Hematopoietic multipotent progenitor cell treated with erythropoietin and hydrocortisone succinate and interleukin-3 and kit ligand, for 8 days (in vitro differentiated cells): ENCODE results near the gene HNRNPA2B1.
"Not testable (repeated sequence)": the region's sequence is repeated elsewhere in the genome, so short reads cannot be mapped to it uniquely, and the experiment has no call there.

ENCODE experiments used
- DNase-seq: peaks from one replicate; pipeline ENCODE4 v3.0.0-alpha.2; 2015

HNRNPA2B1 gene

GRCh38 chr7:26183545-26184280, 16.8 kb downstream of the HNRNPA2B1 start:
- no peak for DNase-seq

GRCh38 chr7:26182706-26183105, 17.8 kb downstream of the HNRNPA2B1 start:
- peak; percentile 30 for DNase-seq

GRCh38 chr7:26182283-26182682, 18.3 kb downstream of the HNRNPA2B1 start:
- peak; percentile 32 for DNase-seq

- no peak for DNase-seq
These were observed 18.9 kb downstream of the HNRNPA2B1 start for GRCh38 chr7:26181474-26182227.

GRCh38 chr7:26180792-26181198, 19.8 kb downstream of the HNRNPA2B1 start:
- DNase-seq: peak; percentile 87

GRCh38 chr7:26179826-26180497, 20.6 kb downstream of the HNRNPA2B1 start:
- DNase-seq: no peak

GRCh38 chr7:26179422-26179821, 21.1 kb downstream of the HNRNPA2B1 start:
- DNase-seq: no peak

GRCh38 chr7:26178272-26178960, 22.1 kb downstream of the HNRNPA2B1 start:
- DNase-seq: no peak

- DNase-seq: not testable (repeated sequence)
These were observed 23.3 kb downstream of the HNRNPA2B1 start for GRCh38 chr7:26177269-26177668.

GRCh38 chr7:26176696-26177095, 23.9 kb downstream of the HNRNPA2B1 start:
- not testable (repeated sequence) for DNase-seq

GRCh38 chr7:26175903-26176302, 24.6 kb downstream of the HNRNPA2B1 start:
- not testable (repeated sequence) for DNase-seq

- DNase-seq: no peak
These were observed 28.5 kb downstream of the HNRNPA2B1 start for GRCh38 chr7:26172048-26172447.

- no peak for DNase-seq
These were observed 28.9 kb downstream of the HNRNPA2B1 start for GRCh38 chr7:26171601-26172000.

- DNase-seq: no peak
These were observed 29.9 kb downstream of the HNRNPA2B1 start for GRCh38 chr7:26170663-26171062.

- DNase-seq: no peak
These were observed 31.3 kb downstream of the HNRNPA2B1 start for GRCh38 chr7:26169271-26169670.

- no peak for DNase-seq
These were observed 32.0 kb downstream of the HNRNPA2B1 start for GRCh38 chr7:26168458-26169023.

- no peak for DNase-seq
These were observed 33.1 kb downstream of the HNRNPA2B1 start for GRCh38 chr7:26167303-26167934.

GRCh38 chr7:26166684-26167266, 33.8 kb downstream of the HNRNPA2B1 start:
- peak; percentile 29 for DNase-seq

- DNase-seq: no peak
These were observed 34.4 kb downstream of the HNRNPA2B1 start for GRCh38 chr7:26165950-26166683.

- not testable (repeated sequence) for DNase-seq
These were observed 36.7 kb downstream of the HNRNPA2B1 start for GRCh38 chr7:26163804-26164203.

GRCh38 chr7:26162431-26162830, 38.1 kb downstream of the HNRNPA2B1 start:
- no peak for DNase-seq
